ENCODE measurements around the gene MAGI3.

Gene MAGI3

GRCh38 chr1:113488576-113489177 is 98.4 kb downstream of the MAGI3 start:
- H3K27me3 ChIP-seq: no peaks in the 10 kb centered on the region
- DNase-seq: peak; percentile 18
- H3K4me3 ChIP-seq (ENCODE audit: low read depth, low read length): no peak overlapping the region
- H3K36me3 ChIP-seq: no peaks in the 10 kb centered on the region
- peak; percentile 42 for TF ChIP-seq CTCF (IDR thresholded peaks at IDR 0.05; ENCODE audit: low read depth, low read length)
- no peaks in the 10 kb centered on the region for H3K4me1 ChIP-seq
- no peaks in the 10 kb centered on the region for H3K9me3 ChIP-seq

GRCh38 chr1:113490384-113490783 is 100.1 kb downstream of the MAGI3 start:
- no peak for DNase-seq
- no peaks in the 10 kb centered on the region for H3K9me3 ChIP-seq
- no peak for TF ChIP-seq CTCF (IDR thresholded peaks at IDR 0.05; ENCODE audit: low read depth, low read length)

GRCh38 chr1:113493533-113493932 is 103.2 kb downstream of the MAGI3 start:
- no peak for TF ChIP-seq CTCF (IDR thresholded peaks at IDR 0.05; ENCODE audit: low read depth, low read length)
- no peaks in the 10 kb centered on the region for H3K27me3 ChIP-seq
- DNase-seq: no peak
- no peaks in the 10 kb centered on the region for H3K4me1 ChIP-seq
- no peak overlapping the region for H3K4me3 ChIP-seq (ENCODE audit: low read depth, low read length)
- H3K36me3 ChIP-seq: no peaks in the 10 kb centered on the region
- H3K9me3 ChIP-seq: no peaks in the 10 kb centered on the region

More at GRCh38 chr1:113490384-113490783, 100.1 kb downstream of the MAGI3 start:
- Histone ChIP-seq H3K4me1 (no peaks in the 10 kb centered on the region), H3K27me3 (no peaks in the 10 kb centered on the region), H3K36me3 (no peaks in the 10 kb centered on the region), H3K4me3 (ENCODE audit: low read depth, low read length) (no peak overlapping the region)

- Histone ChIP-seq H3K36me3 (no peaks in the 10 kb centered on the region), H3K4me3 (ENCODE audit: low read depth, low read length) (no peak overlapping the region), H3K9me3 (no peaks in the 10 kb centered on the region), H3K27me3 (no peaks in the 10 kb centered on the region), H3K4me1 (peaks cover 10% of the 10 kb centered on the region)
- TF ChIP-seq CTCF (IDR thresholded peaks at IDR 0.05; ENCODE audit: low read depth, low read length): no peak
- DNase-seq: no peak
Measured at GRCh38 chr1:113505357-113505756, 115.0 kb downstream of the MAGI3 start.

- H3K4me3 ChIP-seq (ENCODE audit: low read depth, low read length): no peak overlapping the region
- no peak for TF ChIP-seq CTCF (IDR thresholded peaks at IDR 0.05; ENCODE audit: low read depth, low read length)
- DNase-seq: no peak
- no peaks in the 10 kb centered on the region for H3K36me3 ChIP-seq
- peaks cover 6% of the 10 kb centered on the region; the same call in 1 of the 2 replicates for H3K9me3 ChIP-seq
- H3K27me3 ChIP-seq: no peaks in the 10 kb centered on the region
- H3K4me1 ChIP-seq: peaks cover 10% of the 10 kb centered on the region
Measured at GRCh38 chr1:113507552-113508214, 117.4 kb downstream of the MAGI3 start.
